Jurkat, Clone E6-1 (cell line): Measurements from ENCODE around the gene LONP2.
"Not testable (repeated sequence)": the region's sequence is repeated elsewhere in the genome, so short reads cannot be mapped to it uniquely, and the experiment has no call there.

Source experiments
- DNase-seq: peaks from one replicate; pipeline ENCODE4 v3.0.0-alpha.2; 2011; ENCODE audit warnings: low read depth, low spot score
- H3K4me3 ChIP-seq: 2 replicates; pipeline ENCODE4 v1.5.1; 2011; ENCODE audit warnings: mild to moderate bottlenecking, low read length, control low read depth, moderate library complexity

The LONP2 gene

DNA sequence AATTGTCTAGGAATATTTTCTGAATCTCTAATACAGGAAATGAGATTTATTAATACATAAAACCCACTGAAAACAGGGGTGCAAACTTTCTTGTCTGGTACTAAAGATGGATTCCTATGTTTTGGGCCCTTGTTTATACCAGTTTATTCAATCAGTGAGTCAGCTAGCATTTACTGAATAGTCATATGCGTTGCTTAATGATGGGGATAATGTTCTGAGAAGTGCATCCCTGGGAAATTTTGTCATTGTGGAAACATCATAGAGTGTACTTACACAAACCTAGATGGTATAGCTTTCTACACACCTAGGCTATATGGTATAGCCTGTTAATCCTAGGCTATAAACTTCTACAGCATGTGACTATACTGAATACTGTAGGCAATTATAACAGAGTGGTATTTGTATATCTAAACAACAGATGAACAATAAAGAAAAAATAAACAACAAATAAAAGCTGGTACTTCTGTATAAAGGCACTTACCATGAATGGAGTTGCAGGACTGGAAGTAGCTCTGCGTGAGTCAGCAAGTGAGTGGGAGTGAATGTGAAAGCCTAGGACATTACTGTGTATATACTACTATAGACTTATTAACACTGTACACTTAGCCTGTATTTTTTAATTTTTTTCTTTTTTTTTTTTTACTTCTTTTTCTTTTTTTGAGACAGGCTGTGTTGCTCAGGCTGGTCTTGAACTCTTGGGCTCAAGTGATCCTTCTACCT, 77.4 kb downstream of the LONP2 start:
- no peak for DNase-seq
- no peak overlapping the region for H3K4me3 ChIP-seq

DNA sequence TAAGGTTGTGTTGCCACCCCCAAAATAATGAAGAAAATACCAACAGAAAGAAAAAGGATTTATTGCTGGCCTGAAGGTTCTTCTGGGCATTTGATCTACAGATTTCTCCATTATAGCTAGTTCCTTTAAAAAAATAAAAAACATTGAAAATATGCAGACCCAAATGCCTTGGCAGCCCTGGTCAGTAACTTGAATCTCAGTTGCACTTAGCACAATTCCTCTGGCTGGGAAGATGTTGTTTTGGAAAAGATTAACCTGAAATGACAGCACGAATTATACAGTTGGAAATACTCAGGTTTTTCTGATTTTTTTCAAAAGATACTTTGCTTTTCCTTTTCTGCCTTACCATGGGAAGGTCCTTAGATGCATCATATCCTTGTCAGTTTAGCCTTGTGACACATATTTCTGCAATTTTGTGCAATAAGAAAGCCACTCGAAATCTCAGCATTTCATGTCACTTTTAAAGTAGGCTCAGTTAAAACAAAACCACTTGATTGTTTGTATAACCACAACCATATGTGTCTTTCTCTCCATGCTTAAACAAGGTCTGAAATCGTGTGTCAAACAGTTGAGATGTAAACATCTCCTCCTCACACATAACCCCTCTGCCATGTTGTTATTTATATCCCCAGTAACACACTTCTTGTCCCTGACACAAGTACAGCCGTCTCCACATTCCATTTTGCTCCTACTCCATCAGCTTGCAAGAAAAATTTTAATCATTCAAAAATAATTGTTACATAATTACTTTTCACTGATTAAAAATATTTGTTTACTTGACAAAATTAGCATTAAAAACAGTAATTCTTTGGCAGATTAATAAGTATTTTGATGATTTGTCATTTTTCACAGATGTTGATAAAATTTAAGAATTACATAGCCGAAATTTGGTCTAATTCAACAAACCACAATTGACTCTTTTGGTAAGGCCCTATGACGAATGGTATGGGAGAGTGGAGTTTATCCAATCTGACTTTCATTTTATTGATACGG, 80.0 kb downstream of the LONP2 start:
- DNase-seq: peak; percentile 6
- no peak overlapping the region for H3K4me3 ChIP-seq

DNA sequence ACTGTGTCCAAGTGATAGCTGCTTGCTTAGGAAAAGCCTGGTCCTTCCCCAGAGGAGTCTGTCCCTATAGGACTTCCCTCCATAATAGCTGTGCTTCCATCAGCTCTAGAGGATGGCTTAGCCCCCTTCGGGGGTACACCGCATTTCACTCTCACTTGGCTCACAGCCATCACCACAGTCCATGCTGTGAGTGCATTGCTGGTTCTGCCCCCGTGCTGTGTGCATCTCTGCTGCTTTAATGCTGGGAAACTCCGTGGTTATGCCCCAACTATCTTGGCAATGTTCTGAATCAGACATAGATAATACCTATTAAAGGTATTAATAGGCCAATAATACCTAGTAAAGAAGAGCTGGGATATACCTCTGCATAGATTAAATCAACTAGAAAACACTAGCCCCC, 82.8 kb downstream of the LONP2 start:
- DNase-seq: no peak

DNA sequence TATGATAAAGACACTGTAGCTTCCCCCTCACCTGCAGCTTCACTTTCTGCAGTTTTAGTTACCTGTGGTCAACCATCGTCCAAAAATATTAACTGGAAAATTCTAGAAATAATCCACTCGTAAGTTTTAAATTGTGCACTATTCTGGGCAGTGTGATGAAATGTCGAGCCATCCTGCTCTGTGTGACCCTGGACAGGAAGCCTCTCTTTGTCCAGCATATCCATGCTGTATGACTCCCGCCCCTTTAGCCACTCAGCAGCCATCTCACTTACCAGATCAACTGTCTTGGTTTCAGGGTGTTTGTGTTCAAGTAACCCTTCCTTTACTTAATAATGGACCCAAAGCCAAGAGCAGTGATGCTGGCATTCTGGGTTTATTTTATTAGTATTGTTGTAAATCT, 85.0 kb downstream of the LONP2 start:
- no peak overlapping the region for H3K4me3 ChIP-seq
- no peak for DNase-seq

More for the DNA sequence above, 82.8 kb downstream of the LONP2 start:
- no peak overlapping the region for H3K4me3 ChIP-seq

DNA sequence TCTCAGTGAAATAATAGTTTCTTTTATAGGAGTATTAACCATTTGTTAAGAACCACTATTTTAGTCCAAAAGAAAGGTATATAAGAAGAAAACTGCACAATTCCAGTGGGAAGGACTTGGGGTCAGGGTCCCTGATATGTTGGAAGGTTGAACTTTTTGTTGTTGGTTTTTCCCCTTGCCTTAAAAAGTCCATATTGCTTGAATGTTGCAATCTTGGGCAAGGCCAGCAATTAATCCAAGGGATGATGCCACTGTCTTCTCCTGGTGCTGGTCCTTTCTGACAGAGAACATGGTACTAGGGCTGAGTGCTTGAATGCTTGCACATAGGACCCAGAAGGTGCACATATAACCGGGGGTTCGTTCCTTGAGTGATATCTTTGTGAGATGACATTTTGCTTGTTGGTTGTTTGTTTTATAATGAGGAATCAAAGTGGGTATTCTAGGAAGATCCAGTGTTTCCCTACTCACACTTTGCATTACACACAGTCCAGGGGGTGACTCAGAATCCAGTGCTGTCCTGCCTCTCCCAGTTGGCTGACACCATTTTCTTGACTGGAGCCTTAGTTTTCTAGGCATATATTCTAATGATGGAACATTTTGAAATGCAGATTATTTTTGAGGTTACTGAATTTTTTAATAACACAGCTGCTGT, 86.2 kb downstream of the LONP2 start:
- H3K4me3 ChIP-seq: no peak overlapping the region
- DNase-seq: no peak

DNA sequence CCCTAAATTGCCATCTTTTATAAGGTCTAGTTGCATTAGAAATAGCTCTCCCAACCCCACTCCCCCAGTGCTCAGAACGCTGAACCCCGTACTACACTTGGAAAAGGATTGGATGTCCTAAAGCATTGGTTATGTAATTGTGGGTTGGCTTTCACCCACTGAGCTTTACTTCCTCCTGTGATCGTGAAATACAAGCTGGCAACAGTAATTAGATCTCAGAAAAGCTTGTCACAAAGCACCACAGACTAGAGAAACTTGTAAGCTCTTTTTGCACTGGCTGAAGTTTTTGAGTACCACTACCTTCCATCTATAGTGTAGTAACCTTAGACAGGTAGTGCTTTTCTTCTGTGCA, 86.7 kb downstream of the LONP2 start:
- H3K4me3 ChIP-seq: no peak overlapping the region
- DNase-seq: no peak

DNA sequence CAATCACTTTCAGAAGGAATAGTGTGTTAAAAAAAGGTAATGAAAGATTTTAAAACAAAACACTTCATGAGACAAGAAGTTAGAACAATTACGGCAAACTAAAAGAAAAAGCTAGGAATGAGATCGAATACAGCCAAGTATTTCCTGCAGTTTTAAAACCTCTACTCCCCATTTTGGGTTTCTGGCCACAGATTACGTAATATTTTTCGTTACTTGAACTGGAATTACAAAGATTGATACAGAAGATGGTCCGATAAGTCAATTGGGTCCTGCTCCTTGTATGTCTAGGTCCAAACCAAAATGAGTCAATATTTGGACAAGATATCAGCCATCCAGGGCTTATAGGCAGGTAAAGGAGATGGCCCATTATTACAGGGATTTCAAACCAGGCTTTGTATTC, 88.9 kb downstream of the LONP2 start:
- no peak for DNase-seq
- H3K4me3 ChIP-seq: no peak overlapping the region

DNA sequence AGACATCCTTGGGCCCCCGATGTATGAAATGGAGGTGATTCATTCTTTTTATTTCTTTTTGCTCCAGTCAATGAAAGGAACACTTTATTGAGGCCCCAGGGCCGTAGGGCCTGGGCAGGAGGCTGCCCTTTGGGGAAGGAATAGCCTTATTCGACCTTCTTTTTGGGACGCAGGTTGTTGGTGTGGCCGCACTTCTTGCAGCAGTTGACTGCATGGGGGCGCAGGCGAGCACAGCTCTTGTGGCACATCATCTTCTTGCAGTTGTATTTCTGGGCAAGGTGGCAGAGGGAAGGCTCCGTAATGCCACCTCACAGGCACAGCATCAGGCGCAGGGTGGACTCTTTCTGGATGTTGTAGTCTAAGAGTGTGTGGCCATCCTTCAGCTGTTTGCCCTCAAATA, 90.2 kb downstream of the LONP2 start:
- DNase-seq: no peak
- H3K4me3 ChIP-seq: no peak overlapping the region

DNA sequence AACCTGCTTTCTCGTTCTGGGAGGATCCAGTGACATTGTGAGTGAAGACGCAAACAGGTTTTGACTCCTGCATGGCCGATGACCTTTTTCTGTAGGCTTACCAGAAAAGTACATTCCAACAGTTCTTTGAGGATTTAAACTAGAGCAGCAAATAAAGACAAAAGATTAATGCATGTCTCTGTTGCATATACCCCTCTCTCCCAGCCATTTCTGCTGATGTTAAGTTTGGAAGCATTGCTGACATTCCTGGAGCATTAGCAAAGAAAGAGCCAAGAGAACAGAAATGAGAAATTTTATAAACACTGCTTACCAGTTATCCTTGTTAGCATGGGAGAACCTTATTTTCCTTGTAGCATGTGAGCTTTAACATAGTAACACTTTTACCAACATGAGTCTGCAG, 91.9 kb downstream of the LONP2 start:
- no peak overlapping the region for H3K4me3 ChIP-seq
- no peak for DNase-seq

DNA sequence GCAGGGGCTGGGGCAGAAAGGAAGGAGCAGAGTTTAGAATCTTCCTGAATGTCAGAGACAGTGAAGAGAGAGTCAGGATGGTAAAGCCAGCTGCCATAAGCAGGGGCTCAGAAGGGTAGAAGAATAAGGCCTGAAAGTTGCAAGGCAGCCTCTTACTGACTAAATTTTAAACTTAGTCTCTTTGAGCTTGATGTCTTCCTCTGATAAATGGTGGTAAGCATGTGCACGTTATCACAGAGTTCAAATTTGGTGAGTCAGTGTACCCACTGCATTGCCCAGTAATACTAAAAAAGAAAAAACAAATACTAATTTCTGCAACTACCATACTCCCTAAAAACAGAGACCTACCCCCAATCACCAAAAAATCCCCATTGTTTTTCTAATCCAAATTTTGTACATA, 96.0 kb downstream of the LONP2 start:
- no peak for DNase-seq
- H3K4me3 ChIP-seq: no peak overlapping the region

DNA sequence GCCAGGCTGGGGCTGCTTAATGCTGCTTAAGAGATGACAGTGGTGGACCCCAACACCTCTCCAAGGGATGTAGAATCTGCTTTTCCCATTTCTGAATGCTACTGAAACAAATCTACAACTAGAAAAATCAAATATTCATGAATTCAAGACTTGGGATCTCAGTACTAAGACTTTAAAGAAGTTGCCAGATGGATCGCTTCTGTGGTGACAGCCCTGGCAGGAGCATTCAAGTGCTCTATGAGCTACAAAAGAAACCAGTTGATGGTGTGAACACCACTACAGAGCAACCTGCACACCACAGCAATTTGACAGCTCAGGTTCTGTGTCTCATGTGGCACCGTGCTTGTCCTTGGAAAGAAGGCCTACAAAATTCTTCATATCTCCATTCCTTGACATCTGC, 98.5 kb downstream of the LONP2 start:
- no peak overlapping the region for H3K4me3 ChIP-seq
- DNase-seq: no peak

DNA sequence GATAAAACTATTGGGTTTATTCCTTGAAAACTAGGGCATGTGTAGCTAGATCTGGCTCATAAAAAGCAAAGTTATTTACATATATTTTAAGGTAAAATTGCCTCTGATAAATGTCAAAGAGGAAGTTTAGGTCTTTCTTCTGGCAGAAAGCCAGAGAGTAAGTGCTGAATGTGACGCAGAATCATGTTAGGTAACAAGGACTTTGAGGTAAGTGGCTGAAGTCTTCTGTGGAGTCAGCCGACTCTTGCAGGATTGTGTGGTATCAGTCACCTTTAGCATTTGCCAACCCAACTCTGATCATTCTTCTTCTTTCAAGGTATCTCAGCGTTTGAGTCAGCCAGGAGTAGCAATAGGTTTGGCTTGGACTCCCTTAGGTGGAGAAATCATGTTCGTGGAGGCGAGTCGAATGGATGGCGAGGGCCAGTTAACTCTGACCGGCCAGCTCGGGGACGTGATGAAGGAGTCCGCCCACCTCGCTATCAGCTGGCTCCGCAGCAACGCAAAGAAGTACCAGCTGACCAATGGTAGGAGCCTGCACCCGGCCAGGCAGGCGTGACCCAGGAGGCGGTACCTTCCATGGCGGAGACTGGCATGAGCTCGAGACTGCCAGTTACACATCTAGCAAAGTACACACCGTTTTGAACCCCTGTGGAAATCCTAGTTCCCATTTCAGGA, 103.2 kb downstream of the LONP2 start:
- no peak overlapping the region for H3K4me3 ChIP-seq
- DNase-seq: no peak

DNA sequence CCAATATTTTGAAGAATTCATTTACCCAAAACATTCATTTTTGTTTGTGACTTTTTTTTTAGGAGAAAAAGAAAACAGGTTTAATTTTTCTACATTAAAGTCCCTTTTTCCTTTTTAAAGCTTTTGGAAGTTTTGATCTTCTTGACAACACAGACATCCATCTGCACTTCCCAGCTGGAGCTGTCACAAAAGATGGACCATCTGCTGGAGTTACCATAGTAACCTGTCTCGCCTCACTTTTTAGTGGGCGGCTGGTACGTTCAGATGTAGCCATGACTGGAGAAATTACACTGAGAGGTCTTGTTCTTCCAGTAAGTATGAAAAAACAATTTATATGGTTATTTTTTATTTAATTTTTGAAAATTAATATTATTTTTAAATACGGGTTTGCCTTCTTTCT, 103.9 kb downstream of the LONP2 start:
- H3K4me3 ChIP-seq: no peak overlapping the region
- DNase-seq: no peak

DNA sequence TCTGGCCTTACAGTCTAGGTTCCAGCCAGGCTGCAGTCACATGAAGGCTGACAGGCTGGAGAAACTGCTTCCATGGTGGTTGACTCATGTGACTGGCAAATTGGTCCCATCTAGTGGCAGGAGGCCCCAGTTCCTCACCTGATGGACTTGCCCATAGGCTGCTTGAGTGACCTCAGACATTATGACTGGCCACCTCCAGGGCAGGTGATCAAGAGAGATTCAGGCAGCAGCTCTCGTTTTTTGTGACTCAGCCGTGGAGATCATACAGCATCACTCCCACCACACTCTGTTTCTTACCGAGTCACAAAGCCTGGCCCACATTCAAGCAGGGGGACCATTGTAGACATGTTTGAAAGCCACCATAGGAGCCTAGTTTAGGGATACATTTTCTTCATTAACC, 106.6 kb downstream of the LONP2 start:
- no peak for DNase-seq

DNA sequence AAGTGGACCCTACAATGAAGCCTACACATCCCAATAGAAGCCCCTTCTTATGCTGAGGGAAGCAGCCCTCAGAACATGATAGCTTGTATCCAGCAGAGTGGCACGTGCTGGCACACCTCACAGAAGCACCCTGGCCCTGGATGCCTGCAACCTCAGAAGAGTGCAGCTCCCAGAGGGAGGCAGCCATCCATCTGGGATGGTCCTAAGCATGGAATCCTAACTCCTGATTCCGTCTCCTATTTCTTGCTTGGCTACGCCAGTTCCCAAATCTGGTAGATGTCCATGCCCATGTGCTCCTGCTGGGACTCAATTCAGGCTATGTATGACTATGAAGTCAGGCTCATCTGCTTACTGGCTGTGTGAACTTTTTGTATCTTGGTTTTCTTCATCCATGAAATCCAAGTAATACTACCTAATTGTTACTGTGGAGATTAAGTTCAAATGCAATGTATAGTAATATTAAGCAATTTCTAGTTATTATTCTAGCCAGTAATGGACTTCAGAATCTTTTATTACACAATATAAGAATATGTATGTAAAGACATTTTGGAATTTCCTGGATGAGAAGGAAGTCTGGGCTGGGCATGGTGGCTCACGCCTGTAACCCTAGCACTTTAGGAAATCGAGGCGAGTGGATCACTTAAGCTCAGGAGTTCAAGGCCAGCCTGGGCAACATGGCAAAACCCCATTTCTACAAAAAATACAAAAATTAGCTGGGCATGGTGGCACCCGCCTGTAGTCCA, 108.7 kb downstream of the LONP2 start:
- H3K4me3 ChIP-seq: no peak overlapping the region
- DNase-seq: no peak

More for the DNA sequence above, 106.6 kb downstream of the LONP2 start:
- H3K4me3 ChIP-seq: no peak overlapping the region

DNA sequence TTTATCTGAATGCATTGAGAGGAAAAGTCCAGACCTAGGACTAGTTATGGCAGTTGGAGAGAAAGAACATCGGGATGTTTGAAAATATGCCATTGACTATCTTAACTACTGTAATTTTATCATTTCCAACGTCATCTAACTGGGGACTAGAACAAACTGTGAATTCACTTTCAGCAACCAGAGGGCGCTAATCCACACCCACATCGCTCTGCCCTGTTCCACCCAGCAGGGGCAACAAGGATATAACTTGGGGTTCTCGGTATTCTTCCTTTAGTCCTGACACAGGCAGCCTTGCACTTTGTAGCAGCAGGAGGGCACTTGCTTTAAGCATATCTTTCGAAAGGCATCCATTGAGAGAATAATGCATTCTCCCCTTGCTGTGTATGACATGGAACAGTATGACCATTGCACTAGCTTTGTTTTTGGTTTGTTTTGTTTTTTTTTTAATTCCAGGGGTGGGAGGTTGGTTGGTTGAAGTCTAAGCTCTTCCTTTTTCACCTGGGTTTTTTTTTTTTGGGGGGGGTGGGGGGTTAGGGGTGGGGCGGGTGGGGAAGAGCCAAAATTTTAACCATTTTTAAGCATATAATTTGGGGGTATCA, 109.6 kb downstream of the LONP2 start:
- H3K4me3 ChIP-seq: no peak overlapping the region

DNA sequence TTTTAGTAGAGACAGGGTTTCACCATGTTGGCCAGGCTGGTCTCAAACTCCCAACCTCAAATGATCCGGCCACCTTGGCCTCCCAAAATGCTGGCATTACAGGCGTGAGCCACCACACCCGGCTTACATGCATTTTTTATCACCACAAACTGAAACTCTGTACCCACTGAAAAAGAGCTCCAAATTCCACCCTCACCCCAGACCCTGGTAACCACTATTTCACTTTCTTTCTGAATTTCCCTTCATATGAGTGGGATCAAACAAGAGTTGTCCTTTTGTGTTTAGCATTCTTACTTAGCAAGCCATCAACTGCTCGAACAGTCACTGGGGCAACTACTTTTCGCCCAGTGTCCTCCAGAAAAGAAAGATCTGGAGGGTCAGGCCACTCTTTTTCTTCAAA, 110.3 kb downstream of the LONP2 start:
- DNase-seq, H3K4me3 ChIP-seq: not testable (repeated sequence)

More for the DNA sequence above, 109.6 kb downstream of the LONP2 start:
- DNase-seq: peak; percentile 76
